HCEC 1CT (cell line): Measurements from ENCODE around the gene OVCA2.

ENCODE experiments used
- DNase-seq: peaks from one replicate; pipeline ENCODE4 v3.0.0-alpha.2; 2017

OVCA2 gene

GRCh38 chr17:2089021-2089422 is 47.2 kb downstream of the OVCA2 start:
- DNase-seq, result peak; percentile 50

DNA sequence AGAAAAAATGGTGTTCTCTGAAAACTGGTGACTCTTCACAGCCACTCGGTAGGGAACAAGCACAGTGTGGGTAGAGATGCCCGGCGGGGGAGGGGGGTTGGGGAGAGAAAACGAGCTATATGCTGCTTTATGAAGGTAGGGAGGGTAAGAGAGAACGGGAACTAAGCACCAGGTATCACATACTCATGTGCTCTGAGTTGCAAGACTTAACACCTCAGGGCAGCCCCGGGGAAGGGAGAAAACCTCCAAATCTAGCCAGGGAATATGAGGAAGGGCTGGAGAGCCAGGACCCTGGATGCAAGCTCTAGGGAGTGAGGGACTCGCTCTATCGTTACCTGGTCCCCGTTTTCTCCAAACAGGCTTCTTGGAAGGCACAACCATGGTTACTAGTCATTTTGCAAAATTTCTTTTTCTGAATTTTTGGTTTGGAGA is 48.4 kb downstream of the OVCA2 start:
- no peak for DNase-seq

DNA sequence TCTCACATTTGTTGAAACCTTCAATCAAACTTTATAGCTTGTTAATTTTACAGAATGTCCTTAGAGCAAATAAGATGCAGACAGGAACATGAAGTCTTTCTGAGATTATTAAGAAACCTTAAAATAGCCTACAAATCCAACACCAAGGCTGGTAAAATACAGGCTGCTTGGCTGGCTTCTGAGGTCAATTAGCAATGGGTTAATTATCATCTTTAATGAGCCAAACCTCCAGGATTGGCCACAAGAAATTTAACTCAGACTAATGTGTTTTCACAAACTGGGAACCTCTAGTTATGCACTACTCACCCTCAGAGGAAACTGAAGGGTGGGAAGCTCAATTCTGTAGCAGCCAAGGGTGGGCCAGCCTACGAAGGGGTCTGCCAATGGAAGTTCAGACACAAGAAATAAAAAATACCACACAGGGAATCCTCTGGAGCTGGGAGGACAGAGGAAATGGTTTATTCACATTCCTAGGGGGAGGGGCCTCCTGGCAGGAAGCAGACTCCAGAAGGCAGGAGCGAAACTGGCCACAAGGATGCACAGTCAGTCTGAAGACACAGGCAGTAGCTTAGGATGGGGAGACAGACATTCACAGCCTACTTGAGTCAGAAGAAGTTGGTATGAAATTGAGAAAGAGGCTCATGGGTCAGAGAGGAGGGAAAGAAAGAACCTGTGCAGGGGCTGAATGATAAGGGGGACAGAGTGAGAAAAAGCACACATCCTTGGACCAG is 49.1 kb downstream of the OVCA2 start:
- DNase-seq, result peak; percentile 95

DNA sequence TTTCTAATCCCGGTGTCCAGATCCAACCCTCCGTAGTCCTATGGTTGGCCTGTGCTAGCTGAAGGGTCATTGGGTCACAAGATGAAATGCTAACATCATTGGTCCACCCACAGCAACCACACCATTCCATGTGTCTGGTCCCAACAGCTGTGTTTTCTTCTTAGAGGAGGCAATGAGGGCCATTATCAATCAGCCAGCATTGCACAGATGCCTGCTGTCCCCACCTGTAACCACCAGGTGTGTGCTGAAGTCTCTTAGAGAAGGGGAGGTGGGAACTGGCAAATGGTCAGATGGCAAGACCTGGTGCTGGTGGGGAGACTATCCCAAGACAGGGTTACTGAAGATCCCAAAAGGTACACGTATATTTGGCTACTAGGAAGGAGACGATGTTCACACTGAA is 50.4 kb downstream of the OVCA2 start:
- DNase-seq, result no peak
